GM21737 (cell line): ENCODE results near the gene MNT.

Source experiments
- ATAC-seq: cut with Tn5 transposase; IDR thresholded peaks from one replicate; pipeline ENCODE4 v1.9.1; 2021; ENCODE audit warnings: mild to moderate bottlenecking, moderate library complexity; ENCODE audit not compliant: unreplicated experiment

Gene MNT

GRCh38 chr17:2364763-2365116 lies 36.1 kb downstream of the MNT start:
- ATAC-seq = no peak

GRCh38 chr17:2363851-2364762 lies 36.8 kb downstream of the MNT start:
- ATAC-seq = no peak

GRCh38 chr17:2363318-2363717 lies 37.5 kb downstream of the MNT start:
- ATAC-seq = no peak

GRCh38 chr17:2362881-2363280 lies 38.0 kb downstream of the MNT start:
- ATAC-seq = no peak

GRCh38 chr17:2362416-2362815 lies 38.4 kb downstream of the MNT start:
- ATAC-seq = no peak

GRCh38 chr17:2362016-2362415 lies 38.8 kb downstream of the MNT start:
- ATAC-seq = no peak

- ATAC-seq = no peak
Measured at GRCh38 chr17:2361010-2361760, 39.7 kb downstream of the MNT start.

- ATAC-seq = no peak
Measured at GRCh38 chr17:2357931-2358434, 42.9 kb downstream of the MNT start.

- ATAC-seq = no peak
Measured at GRCh38 chr17:2357237-2357636, 43.6 kb downstream of the MNT start.

GRCh38 chr17:2354311-2354710 lies 46.5 kb downstream of the MNT start:
- ATAC-seq = no peak

- ATAC-seq = no peak
Measured at GRCh38 chr17:2351269-2351668, 49.6 kb downstream of the MNT start.

- no peak for ATAC-seq
Measured at GRCh38 chr17:2347805-2348685, 52.8 kb downstream of the MNT start.

- no peak for ATAC-seq
Measured at GRCh38 chr17:2346475-2346874, 54.4 kb downstream of the MNT start.

- ATAC-seq = no peak
Measured at GRCh38 chr17:2344528-2344927, 56.3 kb downstream of the MNT start.

GRCh38 chr17:2343421-2343820 lies 57.4 kb downstream of the MNT start:
- no peak for ATAC-seq

GRCh38 chr17:2338315-2338657 lies 62.6 kb downstream of the MNT start:
- no peak for ATAC-seq

- ATAC-seq = no peak
Measured at GRCh38 chr17:2337544-2338314, 63.1 kb downstream of the MNT start.

GRCh38 chr17:2336852-2337543 lies 63.9 kb downstream of the MNT start, which contains the start of gene SGSM2:
Gene SGSM2 (plus strand): TSS chr17:2337501. CDS start chr17:2337689, 188 bp downstream.
- ATAC-seq = no peak

- ATAC-seq = peak; percentile 69
Measured at GRCh38 chr17:2336215-2336851, 64.5 kb downstream of the MNT start, which contains the start of gene TSR1. Gene TSR1 (minus strand): TSS chr17:2336457. CDS start chr17:2336427, 30 bp downstream.
